GM18508 (cell line): ENCODE results near the gene SGTA.

Experiments
- ATAC-seq: cut with Tn5 transposase; IDR thresholded peaks from one replicate; pipeline ENCODE4 v1.9.1; 2021; ENCODE audit warnings: moderate number of reproducible peaks; ENCODE audit not compliant: insufficient read depth, unreplicated experiment

SGTA gene

DNA sequence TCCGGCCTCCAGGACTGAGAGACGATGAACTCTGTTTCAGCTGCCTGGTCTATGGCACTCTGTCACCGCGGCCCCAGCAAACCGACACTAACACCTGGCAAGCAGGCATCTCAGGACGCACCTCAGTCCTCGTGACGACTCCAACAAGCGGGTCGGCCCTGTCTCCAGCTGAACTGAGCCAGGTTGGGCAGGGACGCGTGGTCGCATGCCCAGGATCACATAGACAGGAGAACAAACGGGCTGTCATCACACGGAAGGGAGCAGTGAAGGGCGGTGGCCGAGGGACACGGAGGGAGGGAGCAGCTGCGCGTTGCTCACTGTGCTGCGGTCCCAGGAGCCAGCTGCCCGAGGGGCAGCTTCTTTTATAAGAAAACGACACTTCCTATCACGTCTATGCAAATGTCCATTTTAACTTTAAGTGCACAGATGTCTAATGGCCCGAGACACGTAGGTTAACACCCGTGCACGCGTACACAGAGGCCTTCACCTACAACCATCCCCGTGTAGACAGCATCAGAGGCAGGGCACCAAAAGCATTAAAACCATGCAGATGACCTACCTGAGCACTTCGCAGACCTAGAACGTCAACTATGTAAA lies 8.9 kb downstream of the SGTA start:
- no peak for ATAC-seq

DNA sequence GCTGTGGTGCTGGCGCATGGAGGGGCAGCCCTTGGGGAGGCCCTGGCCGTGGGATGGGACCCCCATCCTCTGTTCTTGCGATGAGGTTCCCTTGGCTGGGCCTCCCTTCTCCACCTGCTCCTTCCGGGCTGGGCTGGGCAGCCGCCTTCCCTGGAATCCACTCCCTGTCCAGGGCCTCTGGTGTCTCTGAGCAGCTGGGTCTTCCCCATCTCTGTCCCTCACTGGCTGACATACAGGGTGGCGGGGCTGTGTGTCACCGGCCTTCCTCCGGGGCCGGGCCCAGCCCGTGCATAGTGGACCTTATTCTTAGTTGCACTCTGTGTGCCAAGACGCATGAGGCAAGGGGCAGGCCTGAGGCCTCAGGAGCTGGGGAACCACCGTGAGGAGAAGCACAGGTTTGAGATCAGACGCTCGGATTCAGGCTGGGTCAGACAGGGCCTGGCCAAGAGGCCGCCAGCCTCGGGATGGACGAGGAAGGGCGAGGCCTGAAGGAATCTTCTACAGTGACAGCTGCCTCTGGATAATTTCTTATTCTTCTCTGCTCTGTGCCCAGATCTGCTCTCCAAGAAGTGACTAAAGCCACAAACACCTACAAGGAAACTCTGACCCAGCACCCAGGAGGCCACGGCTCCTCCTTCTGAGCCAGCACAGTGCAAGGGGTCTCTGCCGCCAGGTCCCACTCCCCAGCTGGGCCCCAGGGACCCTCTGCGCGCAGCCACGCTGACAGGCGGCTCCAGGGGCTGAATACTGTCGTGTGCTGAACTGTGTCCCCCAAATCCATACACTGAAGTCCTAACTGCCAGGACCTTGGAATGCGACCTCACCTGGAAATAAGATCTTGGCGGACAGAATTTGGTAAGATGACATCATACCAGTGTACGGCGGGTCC lies 11.0 kb downstream of the SGTA start:
- no peak for ATAC-seq

DNA sequence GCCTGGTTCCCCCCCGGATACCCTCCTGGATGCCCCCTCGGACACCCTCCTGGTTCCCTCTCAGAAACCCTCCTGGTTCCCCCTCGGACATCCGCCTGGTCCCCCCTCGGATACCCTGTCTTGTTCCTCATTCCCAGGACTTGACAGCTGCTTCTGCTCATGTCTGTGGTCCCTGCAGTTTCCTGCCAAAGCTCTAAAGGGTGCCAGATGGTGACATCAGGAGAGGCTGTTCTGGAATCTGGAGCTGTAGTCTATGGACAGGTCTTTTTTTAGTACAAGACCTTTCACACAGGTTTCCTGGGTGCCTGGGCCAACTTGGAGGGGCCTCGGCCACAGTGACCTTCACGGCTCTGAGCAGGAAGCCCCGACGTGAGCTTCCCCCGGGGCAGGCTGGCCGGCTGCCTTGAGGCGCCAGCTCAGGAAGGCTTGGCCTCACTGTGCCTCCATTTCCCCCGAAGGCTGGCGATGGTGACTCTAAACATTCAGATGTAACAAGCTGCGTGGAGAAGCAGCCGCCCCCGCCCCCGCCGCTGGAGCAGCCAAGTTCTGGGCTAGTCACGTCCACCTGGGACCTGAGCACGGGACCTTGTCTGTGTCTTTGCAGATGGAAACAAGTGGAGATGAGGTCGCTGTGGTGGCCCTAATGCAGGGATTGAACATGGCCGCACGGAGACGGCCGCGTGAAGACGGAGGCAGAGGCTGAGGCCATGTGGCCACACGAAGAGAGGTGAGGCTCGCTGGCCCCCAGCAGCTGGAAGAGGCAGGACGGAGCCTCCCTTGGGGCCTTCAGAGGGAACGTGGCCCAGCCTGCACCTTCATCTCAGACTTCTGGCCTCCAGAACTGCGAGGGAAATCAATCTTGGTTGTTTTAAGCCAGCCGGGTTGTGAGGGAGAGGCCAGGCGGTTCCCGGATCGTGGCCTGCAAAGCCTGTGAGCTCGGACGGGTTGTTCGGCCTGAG lies 12.7 kb downstream of the SGTA start:
- ATAC-seq, result no peak

DNA sequence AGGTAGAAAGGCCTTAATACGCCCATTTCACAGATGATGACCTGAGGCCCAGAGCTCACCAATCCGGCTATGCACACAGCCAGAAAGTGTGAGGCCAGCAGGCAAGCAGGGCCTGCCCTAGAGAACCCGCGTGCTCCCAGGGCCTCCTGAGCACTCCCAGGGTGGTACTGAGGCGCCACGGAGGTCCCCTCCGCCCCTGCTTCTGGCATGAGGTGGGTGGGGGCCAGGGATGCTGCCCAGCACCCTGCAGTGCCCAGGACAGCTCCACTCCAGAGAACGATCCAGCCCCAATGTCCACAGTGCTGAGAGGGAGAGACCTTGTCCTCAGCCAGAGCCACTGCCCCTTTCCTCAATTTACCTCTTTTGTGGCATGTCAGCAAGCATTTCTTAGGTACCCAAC lies 13.9 kb downstream of the SGTA start:
- no peak for ATAC-seq

DNA sequence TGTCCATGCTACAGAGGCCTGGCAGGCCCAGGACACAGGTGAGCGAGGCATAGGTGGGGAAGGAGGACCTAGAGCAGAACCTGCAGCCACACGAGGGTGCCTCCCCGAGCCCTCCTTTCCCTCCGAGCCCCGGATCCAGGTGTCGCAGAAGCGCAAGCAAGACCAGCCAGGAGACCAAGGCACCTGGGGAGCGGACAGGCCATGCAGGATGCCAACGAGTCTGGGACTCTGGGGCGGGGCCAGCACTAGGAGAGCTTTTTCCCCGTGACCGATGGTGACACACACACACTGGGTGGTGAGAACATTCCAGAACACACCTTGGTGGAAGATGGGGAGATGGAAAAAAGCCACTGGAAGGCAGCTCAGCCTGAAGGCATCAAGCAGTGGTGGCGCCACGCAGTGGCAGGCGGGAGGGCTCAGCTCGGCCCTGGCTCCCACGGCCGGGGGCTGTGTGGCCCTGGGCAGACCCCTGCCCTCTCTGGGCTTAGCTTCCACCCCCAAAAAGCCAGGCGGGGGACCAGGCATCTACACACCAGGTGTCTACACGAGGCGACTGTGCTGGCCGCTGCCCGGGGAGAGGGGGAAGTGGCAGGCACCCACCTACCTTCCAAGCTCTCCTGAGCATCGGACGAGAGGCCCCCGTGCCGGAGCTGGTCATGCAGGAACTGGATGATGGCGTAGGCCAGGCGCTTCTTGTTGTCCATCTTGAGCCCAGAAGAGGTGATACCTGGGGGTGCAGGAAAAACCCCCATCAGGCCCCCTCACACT lies 14.5 kb downstream of the SGTA start:
- ATAC-seq, result no peak

DNA sequence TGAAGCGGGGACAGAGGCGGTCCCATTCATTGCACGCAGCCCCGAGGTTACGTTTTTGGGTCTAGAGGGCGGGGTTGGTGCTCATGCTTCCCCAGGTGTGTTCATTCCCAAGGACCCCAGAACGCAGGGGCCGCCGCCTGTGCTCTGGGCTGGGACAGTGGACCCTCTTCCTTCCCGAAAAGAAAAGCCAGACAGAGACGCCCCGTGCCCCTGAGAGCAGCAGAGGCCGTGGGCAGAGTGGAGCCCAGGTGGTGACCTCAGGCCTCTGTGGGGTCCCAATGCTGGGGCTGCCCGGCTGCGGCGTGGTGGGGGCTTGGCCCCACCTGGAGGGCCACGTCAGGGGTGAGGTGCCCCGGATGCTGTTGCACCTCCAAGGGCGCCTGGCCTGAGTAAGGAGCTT lies 15.4 kb downstream of the SGTA start:
- no peak for ATAC-seq

DNA sequence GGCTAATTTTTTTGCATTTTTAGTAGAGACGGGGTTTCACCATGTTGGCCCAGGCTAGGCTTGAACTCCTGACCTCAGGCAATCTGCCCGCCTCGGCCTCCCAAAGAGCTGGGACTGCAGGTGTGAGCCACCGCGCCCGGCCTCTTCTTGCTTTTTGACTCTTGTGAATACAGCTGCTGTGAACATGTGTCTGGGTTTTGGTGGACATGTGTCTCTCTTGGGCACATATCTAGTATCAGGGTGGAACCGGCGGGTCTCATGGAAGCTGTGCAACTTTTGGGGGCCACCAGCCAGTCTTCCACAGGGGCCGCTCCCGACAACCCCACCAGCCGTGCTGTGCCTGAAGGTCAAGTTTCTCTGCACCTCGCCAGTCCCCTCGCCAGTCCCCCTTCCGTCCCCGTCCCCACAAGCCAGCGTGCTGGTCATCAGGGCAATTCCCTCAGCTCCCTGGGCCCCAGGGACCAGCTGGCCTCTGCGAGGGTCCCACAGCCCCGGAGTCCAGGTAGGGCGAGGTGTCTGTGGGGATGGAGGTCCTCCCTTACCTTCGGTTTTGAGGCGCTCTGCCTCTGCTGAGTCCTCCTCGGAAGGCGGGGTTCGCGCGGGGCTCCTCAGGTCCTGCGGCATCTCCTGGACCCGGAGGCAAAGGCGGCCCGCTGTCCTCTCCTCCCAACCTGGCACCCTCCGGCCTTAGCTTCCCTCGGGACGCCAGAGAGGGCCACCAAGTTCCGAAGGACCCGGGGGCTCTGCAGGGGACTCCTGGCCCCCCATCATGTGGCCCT lies 16.3 kb downstream of the SGTA start:
- ATAC-seq, result no peak

DNA sequence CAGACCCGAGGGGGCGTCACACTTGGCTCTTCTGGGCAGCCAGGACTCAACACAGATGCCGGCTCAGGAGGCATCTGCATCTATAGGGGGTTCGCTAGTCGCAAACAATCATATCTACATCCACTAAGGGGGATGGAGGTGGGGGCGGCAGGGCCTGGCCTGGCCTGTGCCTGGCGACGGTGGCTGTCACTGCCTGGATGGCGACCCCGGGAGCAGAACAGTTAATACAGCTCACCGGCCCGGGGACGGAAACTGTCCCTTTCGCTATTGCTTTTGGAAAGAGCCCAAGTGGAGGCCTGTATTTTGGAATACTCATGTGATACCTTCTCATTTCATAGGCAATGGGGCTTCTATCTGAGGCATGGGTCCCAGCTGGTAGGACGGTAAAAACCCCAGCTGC lies 17.7 kb downstream of the SGTA start:
- ATAC-seq, result no peak

DNA sequence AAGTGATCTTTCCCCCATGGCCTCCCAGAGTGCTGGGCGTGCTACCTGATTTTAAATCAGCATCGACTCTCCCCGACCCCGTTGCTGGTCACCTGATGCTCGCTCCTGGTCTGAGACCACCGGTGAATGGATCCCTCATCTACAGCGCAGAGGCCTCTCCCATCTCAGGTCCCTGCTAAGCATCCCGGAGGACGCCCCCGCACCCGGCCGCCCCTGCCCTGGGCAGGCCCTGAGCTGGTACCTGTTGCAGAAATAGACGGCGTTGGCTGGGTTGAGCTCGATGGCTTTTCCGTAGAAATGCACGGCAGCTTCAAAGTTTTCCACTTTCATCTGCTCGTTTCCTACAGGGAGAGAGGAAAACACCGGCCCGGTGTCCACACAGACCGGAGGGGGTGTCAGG lies 18.1 kb downstream of the SGTA start:
- no peak for ATAC-seq

DNA sequence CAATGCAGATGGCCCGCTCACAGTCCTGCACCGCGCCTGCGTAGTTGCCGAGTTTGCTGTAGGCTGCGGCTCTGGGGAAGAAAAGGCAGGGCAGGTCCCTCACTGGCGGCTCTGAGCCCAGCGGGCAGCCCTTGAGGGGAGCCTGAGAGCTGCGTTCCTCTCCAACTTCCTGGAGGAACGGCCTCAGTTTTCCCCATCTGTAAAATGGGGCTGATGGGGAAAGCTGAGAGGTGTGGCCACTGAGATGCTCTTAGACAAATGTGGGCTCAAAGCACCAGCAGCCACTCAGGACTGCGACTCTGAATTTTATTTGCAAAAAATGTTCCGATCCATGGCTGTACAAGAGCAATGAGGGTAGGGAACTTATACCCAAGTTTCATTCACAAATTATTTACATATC lies 19.4 kb downstream of the SGTA start:
- ATAC-seq, result no peak

DNA sequence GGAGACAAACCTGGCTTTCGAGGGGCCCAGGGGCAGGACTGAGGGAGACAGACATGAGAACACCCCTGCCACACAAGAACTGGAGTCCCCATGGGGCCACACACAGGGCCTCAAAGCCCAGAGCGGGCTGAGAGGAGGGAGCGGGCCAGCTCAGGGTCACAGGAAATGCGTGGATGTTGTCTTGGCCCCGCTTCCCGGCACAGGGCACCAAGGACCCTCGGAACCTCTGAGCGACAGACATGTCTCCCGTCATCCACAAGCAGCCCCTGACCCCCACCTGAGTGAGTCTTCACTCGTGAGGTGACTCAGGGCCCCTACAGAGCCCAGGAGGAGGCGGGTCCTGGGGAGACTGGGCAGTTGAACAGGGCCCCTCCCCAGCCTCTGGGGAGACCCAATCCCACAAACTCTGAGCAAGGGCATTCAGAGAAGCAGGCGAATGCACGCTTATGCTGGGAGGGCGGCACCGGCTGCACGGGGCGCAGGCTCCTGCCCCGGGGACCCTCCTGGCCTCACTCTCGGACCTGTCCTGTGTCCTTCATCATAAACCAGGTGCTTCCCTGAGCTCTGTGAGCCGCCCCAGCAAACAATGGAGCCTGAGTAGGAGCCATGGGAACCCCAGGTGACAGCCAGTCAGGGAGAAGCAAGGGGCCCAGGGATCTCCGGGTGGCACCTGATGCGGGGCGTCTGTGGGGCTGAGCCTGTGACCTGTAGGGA lies 20.1 kb downstream of the SGTA start:
- no peak for ATAC-seq

DNA sequence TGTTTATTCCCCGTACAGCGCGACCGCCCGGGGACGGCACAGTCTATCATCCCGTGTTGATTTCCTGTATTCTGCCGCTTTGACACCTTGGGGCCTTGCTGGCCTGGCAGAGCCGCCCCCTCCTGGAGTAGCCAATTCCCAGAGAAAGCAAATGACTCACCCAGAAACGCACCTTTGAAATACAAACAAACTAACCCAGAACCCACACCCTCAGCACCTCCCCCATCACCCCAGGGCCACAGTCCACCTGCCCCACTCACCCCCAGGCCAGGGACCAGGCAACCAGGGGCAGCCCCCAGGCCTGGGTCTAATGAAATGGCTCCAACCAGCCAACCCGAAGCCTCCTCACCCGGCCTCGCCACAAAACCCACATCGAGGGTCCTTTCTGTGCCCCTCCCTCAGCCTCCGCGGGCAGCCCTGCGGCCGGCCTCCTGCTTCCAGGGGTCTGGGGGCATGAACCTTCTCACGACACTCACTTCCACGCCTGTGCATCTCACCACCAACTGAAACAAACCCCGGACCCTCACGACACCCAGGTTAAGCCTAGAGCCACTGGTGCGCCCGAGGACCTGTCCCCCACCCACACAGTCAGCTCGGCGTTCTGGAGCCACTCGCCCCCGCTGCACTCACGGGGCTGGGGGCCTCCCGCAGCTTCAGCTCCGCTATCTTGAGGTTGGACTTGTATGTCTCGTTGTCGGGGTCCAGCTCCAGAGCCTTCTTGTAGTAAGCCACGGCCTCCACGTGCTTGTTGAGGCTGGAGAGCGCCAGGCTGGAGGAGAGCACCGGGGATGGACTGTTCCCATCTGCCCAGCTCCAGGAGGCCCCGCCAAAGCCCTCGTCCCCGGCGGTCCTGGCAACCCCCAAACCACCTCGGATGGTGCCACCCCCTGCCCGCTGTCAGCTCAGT lies 20.9 kb downstream of the SGTA start:
- no peak for ATAC-seq

DNA sequence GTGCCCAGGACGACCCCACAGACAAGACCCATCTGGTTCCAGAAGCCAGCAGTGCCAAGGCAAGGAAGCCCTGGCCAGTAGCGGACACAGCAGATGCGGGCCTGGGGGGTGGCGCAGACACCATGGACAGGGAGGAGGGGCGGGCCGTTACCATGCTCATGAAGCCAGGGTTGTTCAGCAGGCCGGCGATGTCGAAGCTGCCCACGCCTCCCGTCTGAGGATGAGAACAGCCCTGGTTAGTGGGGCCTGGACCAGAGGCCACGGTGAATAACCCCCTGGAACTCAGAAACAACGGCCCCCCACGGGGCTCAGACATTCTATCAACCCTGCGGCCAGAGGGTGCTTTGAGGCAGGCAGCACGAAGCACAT lies 21.8 kb downstream of the SGTA start:
- ATAC-seq, result no peak

DNA sequence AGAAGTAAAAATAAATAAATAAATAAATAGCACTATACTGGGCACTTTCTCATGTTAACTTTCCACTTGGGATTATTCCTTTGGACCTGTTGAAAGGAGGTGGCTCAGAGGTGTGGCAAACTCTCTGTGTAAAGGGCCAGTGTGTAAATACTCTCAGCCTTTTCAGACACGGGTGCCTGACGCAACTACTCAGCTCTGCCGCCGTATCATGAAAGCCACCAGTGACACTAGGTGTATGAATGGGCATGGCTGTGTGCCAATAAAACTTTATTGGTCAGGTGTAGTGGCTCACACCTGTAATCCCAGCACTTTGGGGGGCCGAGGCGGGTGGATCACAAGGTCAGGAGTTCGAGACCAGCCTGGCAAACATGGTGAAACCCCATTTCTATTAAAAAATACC lies 23.1 kb downstream of the SGTA start:
- ATAC-seq, result no peak

DNA sequence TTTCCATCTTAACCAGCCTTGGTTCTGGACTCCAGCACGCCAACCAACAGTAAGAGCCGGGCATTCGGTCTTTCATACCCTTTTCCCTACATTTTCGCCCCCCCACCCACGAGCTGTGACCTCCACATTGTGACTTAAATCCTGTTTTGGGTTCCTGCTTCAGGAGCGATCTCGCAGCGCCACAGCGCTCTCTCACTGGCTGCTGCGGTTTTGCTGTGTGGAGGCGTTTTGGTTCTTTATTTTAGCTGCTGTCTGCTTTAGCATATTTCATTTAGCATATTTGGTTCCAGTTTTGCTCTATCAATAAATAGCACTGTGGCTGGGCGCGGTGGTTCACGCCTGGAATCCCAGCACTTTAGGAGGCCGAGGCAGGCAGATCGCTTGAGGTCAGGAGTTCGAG lies 23.7 kb downstream of the SGTA start:
- ATAC-seq, result no peak

DNA sequence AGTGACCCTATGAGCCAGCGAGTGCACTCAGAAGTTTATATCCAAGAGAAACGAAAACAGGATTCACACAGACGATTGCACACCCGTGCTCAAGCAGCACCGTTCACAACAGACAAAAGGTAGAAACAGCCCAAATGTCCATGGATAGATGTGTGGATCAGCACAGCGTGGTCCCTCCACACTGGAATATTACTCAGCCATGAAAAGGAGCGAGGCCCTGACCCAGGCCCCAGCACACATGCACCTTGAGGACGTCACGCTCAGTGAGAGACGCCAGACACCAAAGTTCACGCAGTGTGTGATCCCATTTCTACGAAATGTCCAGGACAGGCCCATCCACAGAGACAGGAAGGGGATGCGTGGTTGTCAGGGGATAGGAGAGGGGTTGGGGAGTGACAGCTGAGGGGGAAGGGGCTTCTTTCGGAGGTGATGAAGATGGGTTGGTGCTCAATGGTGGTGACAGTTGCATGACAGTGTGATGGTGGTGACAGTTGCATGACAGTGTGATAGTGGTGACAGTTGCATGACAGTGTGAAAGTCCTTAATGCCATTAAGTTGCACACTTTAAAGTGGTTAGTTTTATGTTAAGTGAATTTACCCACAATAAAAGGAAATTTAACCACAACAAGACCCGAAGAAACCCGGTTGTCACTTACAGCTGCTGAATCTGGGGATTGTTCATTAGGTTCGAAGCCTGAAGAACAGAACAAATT lies 24.3 kb downstream of the SGTA start:
- ATAC-seq, result no peak
